HEK293T (cell line): ENCODE data around the gene WASF2.

Experiments
- CTCF ChIA-PET: fragments of 350-600 bp; formaldehyde crosslinking; extraction: SDS; loops from one replicate; lab custom pipeline; 2021; ENCODE audit warnings: antibody characterized with exemption, inconsistent platforms; lab: Yijun Ruan, JAX
- POLR2A ChIA-PET: fragments of 350-600 bp; formaldehyde crosslinking; extraction: SDS; loops from one replicate; lab custom pipeline; 2020; ENCODE audit warnings: antibody characterized with exemption, inconsistent platforms; lab: Yijun Ruan, JAX
- DNase-seq: peaks from one replicate; pipeline ENCODE4 v3.0.0; 2012; ENCODE audit warnings: mixed read lengths; ENCODE audit errors: extremely low spot score
- ARNT ChIP-seq: fragments of 450-650 bp; IDR thresholded peaks from 2 replicates; pipeline ENCODE4 v1.6.1; 2017; ENCODE audit warnings: mild to moderate bottlenecking
- BHLHE40 ChIP-seq: fragments of 450-650 bp; IDR thresholded peaks from 2 replicates; pipeline ENCODE4 v1.6.1; 2016; ENCODE audit warnings: mild to moderate bottlenecking, moderate library complexity, borderline replicate concordance
- CTBP1 ChIP-seq: fragments of 450-650 bp; IDR thresholded peaks from 2 replicates; pipeline ENCODE4 v1.6.1; 2016; ENCODE audit warnings: borderline replicate concordance
- ELF4 ChIP-seq: fragments of 450-650 bp; IDR thresholded peaks from 2 replicates; pipeline ENCODE4 v1.6.1; 2017; ENCODE audit warnings: antibody characterized with exemption
- FOXA1 ChIP-seq: fragments of 450-650 bp; IDR thresholded peaks from 2 replicates; pipeline ENCODE4 v1.6.1; 2016; ENCODE audit warnings: mild to moderate bottlenecking
- FOXK2 ChIP-seq: fragments of 450-650 bp; IDR thresholded peaks from 2 replicates; pipeline ENCODE4 v1.6.1; 2016; ENCODE audit warnings: mild to moderate bottlenecking
- FOXM1 ChIP-seq: fragments of 450-650 bp; IDR thresholded peaks from 2 replicates; pipeline ENCODE4 v1.6.1; 2017; ENCODE audit warnings: mild to moderate bottlenecking, borderline replicate concordance
- HDGF ChIP-seq: fragments of 450-650 bp; IDR thresholded peaks from 2 replicates; pipeline ENCODE4 v1.6.1; 2017; ENCODE audit warnings: antibody characterized with exemption, borderline replicate concordance
- L3MBTL2 ChIP-seq: fragments of 450-650 bp; conservative IDR thresholded peaks from 2 replicates; pipeline ENCODE4 v1.6.1; 2016; ENCODE audit warnings: mild to moderate bottlenecking
- LEF1 ChIP-seq: fragments of 450-650 bp; IDR thresholded peaks from 2 replicates; pipeline ENCODE4 v1.6.1; 2017; ENCODE audit warnings: mild to moderate bottlenecking, borderline replicate concordance
- NFRKB ChIP-seq: fragments of 450-650 bp; IDR thresholded peaks from 2 replicates; pipeline ENCODE4 v1.6.1; 2016; ENCODE audit warnings: mild to moderate bottlenecking, moderate library complexity
- SP1 ChIP-seq: fragments of 450-650 bp; IDR thresholded peaks from 2 replicates; pipeline ENCODE4 v1.6.1; 2017
- SUZ12 ChIP-seq: fragments of 450-650 bp; IDR thresholded peaks from 2 replicates; pipeline ENCODE4 v1.6.1; 2016; ENCODE audit warnings: mild to moderate bottlenecking
- TARDBP ChIP-seq: fragments of 450-650 bp; IDR thresholded peaks from 2 replicates; pipeline ENCODE4 v1.6.1; 2016
- ZNF384 ChIP-seq: fragments of 450-650 bp; IDR thresholded peaks from 2 replicates; pipeline ENCODE4 v1.6.1; 2016
- TF ChIP-seq, protein P1 (sequence below): fragments of 450-650 bp; IDR thresholded peaks from 2 replicates; pipeline ENCODE4 v1.6.1; 2016

WASF2 gene

GRCh38 chr1:27423709-27424108 is 66.3 kb downstream of the WASF2 start:
- DNase-seq, result no peak
- TF ChIP-seq ARNT, result no peak
- no peak for TF ChIP-seq L3MBTL2
- no peak for TF ChIP-seq FOXK2
- no peak for TF ChIP-seq HDGF
- no peak for TF ChIP-seq BHLHE40
- no peak for TF ChIP-seq TARDBP
- no peak for TF ChIP-seq ELF4
- ChIA-PET CTCF (interaction anchor here (1.3 kb wide), 1 partner anchor 8 kb away, joined by 3 read pairs; no protein-coding TSS in a partner anchor), POLR2A (no interaction called here)

DNA sequence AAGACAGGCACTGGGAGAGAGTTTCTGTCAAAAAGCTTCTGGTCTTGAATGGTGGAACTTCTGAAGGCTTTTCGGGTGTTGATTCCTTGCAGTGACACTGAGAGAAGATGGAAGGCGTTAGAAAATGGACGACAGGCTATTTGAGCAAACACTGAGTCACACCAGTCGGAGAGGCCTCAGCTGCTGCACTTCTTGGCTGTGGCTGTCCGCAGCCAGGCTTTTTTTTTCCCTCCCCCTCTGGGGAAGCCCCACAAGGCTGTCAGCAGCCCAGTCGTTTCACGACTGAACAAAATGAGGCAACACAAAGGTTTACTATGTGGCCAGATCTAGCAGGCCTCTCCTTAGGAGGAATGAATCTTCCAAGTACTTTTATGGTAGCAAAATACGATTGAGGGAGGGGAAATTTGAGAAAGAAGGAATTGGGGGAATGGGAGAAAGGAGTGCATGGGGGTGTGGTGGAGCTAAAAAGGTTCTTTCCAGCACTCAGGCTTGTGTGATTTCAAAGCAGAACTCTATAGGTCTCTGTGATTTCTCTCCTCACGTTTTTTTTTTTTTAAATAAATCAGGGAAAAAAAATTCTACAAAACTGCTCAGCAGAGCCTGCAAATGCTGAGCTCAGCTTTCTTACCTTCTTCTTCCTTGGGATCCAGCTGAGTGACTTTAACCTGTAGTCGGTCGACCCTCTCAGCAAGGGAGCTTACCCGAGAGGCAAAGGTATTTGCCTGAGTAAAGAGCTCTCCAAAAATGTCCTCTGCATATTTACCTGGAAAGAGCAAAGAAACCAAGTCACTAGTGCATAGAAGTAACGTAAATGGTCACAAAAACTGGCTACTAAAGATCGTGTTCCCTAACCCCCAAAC is 71.4 kb downstream of the WASF2 start:
- ChIA-PET CTCF (interaction anchor here (1.5 kb wide), 1 partner anchor 146 kb away, joined by 3 read pairs; no protein-coding TSS in a partner anchor), POLR2A (no interaction called here)
- TF ChIP-seq FOXA1 (no peak), FOXM1 (no peak), FOXK2 (no peak), L3MBTL2 (no peak), TARDBP (no peak)
- no peak for DNase-seq

DNA sequence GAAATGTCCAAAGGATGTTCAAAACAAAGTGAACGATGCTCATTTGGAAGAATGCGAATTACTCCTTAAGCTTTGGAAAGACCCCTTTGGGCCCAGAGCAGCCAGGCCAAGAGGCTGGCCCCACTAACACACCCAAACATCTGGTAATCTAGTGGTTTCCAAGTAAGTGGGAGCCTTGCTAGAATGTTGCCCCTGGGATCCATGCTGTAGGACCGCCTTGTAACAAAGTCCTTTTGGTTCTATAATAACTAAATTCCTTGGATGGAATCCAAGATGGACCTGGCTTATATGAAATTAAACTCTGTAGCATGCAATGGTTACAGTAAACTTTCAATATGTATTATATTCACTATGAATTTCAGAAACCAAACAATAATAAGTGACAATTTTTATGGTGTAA is 72.3 kb downstream of the WASF2 start:
- no peak for DNase-seq
- ChIA-PET CTCF (no interaction called here), POLR2A (no interaction called here)
- TF ChIP-seq HDGF (no peak), FOXM1 (no peak), LEF1 (no peak), TARDBP (no peak), CTBP1 (no peak), L3MBTL2 (no peak), ZNF384 (no peak), NFRKB (no peak), ELF4 (no peak), SP1 (no peak), BHLHE40 (no peak), ARNT (no peak)
- TF ChIP-seq, protein P1, sequence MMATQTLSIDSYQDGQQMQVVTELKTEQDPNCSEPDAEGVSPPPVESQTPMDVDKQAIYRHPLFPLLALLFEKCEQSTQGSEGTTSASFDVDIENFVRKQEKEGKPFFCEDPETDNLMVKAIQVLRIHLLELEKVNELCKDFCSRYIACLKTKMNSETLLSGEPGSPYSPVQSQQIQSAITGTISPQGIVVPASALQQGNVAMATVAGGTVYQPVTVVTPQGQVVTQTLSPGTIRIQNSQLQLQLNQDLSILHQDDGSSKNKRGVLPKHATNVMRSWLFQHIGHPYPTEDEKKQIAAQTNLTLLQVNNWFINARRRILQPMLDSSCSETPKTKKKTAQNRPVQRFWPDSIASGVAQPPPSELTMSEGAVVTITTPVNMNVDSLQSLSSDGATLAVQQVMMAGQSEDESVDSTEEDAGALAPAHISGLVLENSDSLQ, result no peak

- ChIA-PET CTCF (interaction anchor here (0.5 to 1.0 kb wide), 4 partner anchors 15 to 141 kb away, joined by 3 read pairs; no protein-coding TSS in a partner anchor), POLR2A (interaction anchor here (1.0 kb wide), 1 partner anchor 74 kb away, joined by 5 read pairs; the partner anchor contains the start of gene WASF2)
- TF ChIP-seq HDGF (no peak), FOXK2 (no peak), L3MBTL2 (no peak), ARNT (no peak), FOXM1 (no peak)
- peak; percentile 61 for DNase-seq
These were observed 73.4 kb downstream of the WASF2 start for GRCh38 chr1:27416387-27417111.

DNA sequence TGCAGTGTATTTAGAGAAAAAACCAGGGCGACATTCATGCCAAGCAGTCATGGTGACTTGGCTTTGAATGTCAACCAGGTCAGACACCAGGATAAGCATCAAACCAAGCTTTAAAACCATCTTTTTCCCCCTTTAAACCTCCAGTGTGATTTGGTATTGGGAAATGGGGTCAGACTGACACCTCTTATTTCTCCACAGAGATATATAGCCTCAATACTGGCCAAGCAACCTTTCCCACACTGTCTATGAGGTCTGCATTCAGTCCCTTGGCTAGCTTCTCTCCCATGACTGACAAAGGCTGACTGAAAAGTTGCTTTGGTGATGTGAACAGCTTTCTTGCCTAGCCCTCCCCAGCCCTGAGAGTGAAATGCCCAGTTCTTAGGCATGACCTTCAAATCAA is 75.9 kb downstream of the WASF2 start:
- TF ChIP-seq ZNF384 (no peak), ELF4 (no peak), NFRKB (no peak), ARNT (no peak), LEF1 (no peak), HDGF (no peak), L3MBTL2 (no peak), TARDBP (no peak), SUZ12 (no peak), BHLHE40 (no peak), FOXK2 (no peak), FOXA1 (no peak), SP1 (no peak), FOXM1 (no peak), CTBP1 (no peak)
- TF ChIP-seq, protein P1, result no peak
- ChIA-PET POLR2A (no interaction called here), CTCF (no interaction called here)
- no peak for DNase-seq

DNA sequence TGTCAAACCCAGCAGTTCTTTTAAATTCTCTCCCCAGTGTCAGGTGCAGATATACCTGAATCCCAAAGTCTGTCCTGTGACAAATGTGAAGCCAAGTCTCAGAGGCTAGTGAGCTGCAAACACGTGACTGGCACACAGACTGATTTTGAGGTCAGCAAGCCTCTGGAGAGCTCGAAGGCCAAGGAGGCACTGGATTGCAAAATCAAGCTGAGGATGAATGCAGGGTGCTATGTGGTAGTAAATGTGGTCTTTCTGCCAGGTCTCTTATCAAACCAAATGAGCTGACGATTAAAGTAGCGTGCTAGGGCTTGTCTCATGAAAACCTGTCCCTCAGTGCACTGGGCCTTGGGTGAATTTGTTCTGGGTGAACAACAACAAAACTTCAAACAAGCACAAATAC is 77.0 kb downstream of the WASF2 start:
- TF ChIP-seq FOXA1 (no peak), L3MBTL2 (no peak), ELF4 (no peak), TARDBP (no peak), FOXM1 (no peak), SP1 (no peak), ARNT (no peak), HDGF (no peak), BHLHE40 (no peak), CTBP1 (no peak), SUZ12 (no peak), LEF1 (no peak), FOXK2 (no peak)
- TF ChIP-seq, protein P1, result no peak
- ChIA-PET POLR2A (no interaction called here), CTCF (interaction anchor here (0.5 to 1.1 kb wide), 3 partner anchors 18 to 193 kb away, joined by 3 read pairs; no protein-coding TSS in a partner anchor)

More for the DNA sequence above, 77.0 kb downstream of the WASF2 start:
- no peak for DNase-seq
